ENCODE measurements around the gene C11orf86.

Gene C11orf86

DNA sequence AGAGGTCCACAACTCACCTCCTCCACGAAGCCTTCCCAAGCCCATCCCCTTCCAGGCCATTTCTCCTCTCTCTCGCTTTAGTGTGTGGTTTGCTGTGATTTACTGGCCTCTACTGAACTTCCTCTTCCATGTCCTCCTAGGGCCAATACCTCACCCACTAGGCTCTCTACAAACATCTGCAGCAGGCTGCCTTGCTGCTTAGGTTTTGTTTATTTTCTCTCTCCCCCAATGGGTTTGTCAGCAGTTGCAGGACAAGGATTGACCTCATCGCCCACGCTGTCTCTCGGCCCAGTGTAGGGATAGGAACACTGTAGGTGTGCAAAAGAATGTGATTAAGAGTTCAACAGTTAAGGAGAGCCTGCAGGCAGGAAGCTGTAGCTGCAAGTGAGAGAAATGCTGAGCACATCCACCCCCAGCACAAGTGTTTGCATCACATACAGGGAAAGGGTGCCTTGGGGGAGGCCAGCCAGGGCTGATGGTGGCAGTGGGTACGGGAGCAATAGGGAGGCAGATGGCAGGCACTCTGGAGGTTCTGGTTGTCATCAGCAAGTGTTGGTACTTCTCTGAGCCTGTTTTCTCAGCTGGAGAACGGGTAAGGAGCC is 18.3 kb upstream of the C11orf86 start:
- Histone ChIP-seq H3K79me2 (ENCODE audit: insufficient read depth, low read length) (no peaks in the 10 kb centered on the region), H3F3A (ENCODE audit: insufficient read depth, low read length) (no peaks in the 10 kb centered on the region), H3K36me3 (ENCODE audit: insufficient read depth, low read length) (no peaks in the 10 kb centered on the region), H3K9me3 (ENCODE audit: low read length) (no peaks in the 10 kb centered on the region), H2AFZ (ENCODE audit: low read length) (no peak overlapping the region), H3K4me2 (ENCODE audit: low read length) (no peak overlapping the region), H4K20me1 (ENCODE audit: insufficient read depth, low read length) (no peaks in the 10 kb centered on the region), H3K4me1 (ENCODE audit: insufficient read depth, low read length, severe bottlenecking) (no peaks in the 10 kb centered on the region), H3K27me3 (ENCODE audit: insufficient read depth, low read length) (no peaks in the 10 kb centered on the region), H3K4me3 (ENCODE audit: low read depth, low read length, poor library complexity, severe bottlenecking) (no peak overlapping the region), H3K9me2 (ENCODE audit: low read depth, low read length) (no peaks in the 10 kb centered on the region), H3K9ac (ENCODE audit: low read length) (no peak overlapping the region), H3K27ac (ENCODE audit: low read depth, low read length, poor library complexity, severe bottlenecking) (no peak overlapping the region)
- TF ChIP-seq, protein P1, sequence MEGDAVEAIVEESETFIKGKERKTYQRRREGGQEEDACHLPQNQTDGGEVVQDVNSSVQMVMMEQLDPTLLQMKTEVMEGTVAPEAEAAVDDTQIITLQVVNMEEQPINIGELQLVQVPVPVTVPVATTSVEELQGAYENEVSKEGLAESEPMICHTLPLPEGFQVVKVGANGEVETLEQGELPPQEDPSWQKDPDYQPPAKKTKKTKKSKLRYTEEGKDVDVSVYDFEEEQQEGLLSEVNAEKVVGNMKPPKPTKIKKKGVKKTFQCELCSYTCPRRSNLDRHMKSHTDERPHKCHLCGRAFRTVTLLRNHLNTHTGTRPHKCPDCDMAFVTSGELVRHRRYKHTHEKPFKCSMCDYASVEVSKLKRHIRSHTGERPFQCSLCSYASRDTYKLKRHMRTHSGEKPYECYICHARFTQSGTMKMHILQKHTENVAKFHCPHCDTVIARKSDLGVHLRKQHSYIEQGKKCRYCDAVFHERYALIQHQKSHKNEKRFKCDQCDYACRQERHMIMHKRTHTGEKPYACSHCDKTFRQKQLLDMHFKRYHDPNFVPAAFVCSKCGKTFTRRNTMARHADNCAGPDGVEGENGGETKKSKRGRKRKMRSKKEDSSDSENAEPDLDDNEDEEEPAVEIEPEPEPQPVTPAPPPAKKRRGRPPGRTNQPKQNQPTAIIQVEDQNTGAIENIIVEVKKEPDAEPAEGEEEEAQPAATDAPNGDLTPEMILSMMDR (IDR thresholded peaks at IDR 0.05; ENCODE audit: low read length) = no peak
- TF ChIP-seq EZH2 (IDR thresholded peaks at IDR 0.05; ENCODE audit: borderline replicate concordance, low read length) = no peak

DNA sequence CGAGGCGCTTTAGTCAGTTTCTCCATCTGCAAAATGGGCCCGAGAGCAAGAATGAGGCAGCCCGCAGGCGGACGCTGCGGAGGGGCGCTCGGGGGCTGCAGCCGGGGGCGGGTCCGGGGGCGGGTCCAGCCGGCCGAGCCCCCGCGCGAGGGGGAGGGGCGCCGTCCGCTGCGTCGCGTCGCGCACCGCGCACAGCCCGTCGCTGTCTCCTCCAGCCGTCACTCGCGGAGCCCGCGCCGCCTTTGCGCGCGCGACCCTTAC is 17.2 kb upstream of the C11orf86 start:
- Histone ChIP-seq H3K4me2 (ENCODE audit: low read length) (no peak overlapping the region), H3K79me2 (ENCODE audit: insufficient read depth, low read length) (no peaks in the 10 kb centered on the region), H3F3A (ENCODE audit: insufficient read depth, low read length) (no peaks in the 10 kb centered on the region), H3K27ac (ENCODE audit: low read depth, low read length, poor library complexity, severe bottlenecking) (no peak overlapping the region), H3K9ac (ENCODE audit: low read length) (no peak overlapping the region), H3K27me3 (ENCODE audit: insufficient read depth, low read length) (0 out of 2 replicates have a peak, but pooled peaks cover under 1% of the 10 kb centered on the region), H3K36me3 (ENCODE audit: insufficient read depth, low read length) (no peaks in the 10 kb centered on the region), H4K20me1 (ENCODE audit: insufficient read depth, low read length) (no peaks in the 10 kb centered on the region), H3K9me3 (ENCODE audit: low read length) (no peaks in the 10 kb centered on the region), H2AFZ (ENCODE audit: low read length) (no peak overlapping the region), H3K9me2 (ENCODE audit: low read depth, low read length) (no peaks in the 10 kb centered on the region), H3K4me1 (ENCODE audit: insufficient read depth, low read length, severe bottlenecking) (no peaks in the 10 kb centered on the region), H3K4me3 (ENCODE audit: low read depth, low read length, poor library complexity, severe bottlenecking) (no peak overlapping the region)
- TF ChIP-seq, protein P1 (IDR thresholded peaks at IDR 0.05; ENCODE audit: low read length) = no peak
- no peak for TF ChIP-seq EZH2 (IDR thresholded peaks at IDR 0.05; ENCODE audit: borderline replicate concordance, low read length)

DNA sequence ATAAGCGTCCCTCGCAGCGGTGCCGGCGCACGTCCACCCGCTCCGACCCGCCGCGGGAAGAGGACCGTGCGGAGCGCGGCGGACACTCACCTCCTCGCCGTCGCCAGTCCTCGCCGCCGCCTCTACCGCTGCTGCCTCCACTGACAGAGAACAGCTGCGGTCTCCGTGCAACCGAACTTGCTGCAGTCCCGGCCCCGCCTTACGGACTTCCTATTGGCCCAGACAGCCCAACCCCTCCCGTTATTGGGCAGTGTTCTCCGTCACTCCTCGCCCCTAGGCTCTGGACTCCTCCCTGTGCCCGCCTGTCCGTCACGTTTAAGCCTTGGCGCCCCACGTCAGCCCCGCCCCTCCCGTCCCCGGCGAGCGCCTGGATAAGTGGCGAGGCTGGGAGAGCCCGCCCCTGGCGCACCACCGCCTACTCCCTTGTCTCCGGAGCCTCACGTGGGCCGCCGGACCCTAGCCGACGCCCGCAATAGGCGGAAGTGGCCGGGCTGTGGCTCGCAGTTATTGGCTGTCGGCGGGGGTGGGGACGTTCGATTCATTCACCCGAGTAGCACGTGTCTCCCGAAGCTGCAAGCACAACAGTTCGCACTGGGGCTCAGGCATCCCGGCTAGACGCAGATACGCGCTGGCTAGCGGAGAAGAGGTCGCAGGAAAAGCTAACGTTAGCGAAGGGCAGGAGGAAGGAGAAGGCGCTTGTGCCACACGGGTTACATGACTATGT is 16.7 kb upstream of the C11orf86 start, which contains the start of gene PC:
TSS of gene PC (minus strand) at position 152 of the 724 bp plus-strand sequence. CDS start 86,224 bp downstream, outside the sequence.
- Histone ChIP-seq H3K27ac (ENCODE audit: low read depth, low read length, poor library complexity, severe bottlenecking) (no peak within 1 kb of the TSS), H4K20me1 (ENCODE audit: insufficient read depth, low read length) (no peaks in the 10 kb centered on the region), H3K9me3 (ENCODE audit: low read length) (no peaks in the 10 kb centered on the region), H3K79me2 (ENCODE audit: insufficient read depth, low read length) (no peaks in the 10 kb centered on the region), H3K4me2 (ENCODE audit: low read length) (no peak within 1 kb of the TSS), H3K36me3 (ENCODE audit: insufficient read depth, low read length) (no peaks in the 10 kb centered on the region), H2AFZ (ENCODE audit: low read length) (no peak within 1 kb of the TSS), H3K9me2 (ENCODE audit: low read depth, low read length) (no peaks in the 10 kb centered on the region), H3F3A (ENCODE audit: insufficient read depth, low read length) (no peaks in the 10 kb centered on the region), H3K4me1 (ENCODE audit: insufficient read depth, low read length, severe bottlenecking) (no peaks in the 10 kb centered on the region), H3K4me3 (ENCODE audit: low read depth, low read length, poor library complexity, severe bottlenecking) (no peak within 1 kb of the TSS), H3K9ac (ENCODE audit: low read length) (no peak within 1 kb of the TSS), H3K27me3 (ENCODE audit: insufficient read depth, low read length) (0 out of 2 replicates have a peak, but pooled peaks cover 4% of the 10 kb centered on the region)
- no peak for TF ChIP-seq EZH2 (IDR thresholded peaks at IDR 0.05; ENCODE audit: borderline replicate concordance, low read length)
- TF ChIP-seq, protein P1 (IDR thresholded peaks at IDR 0.05; ENCODE audit: low read length) = no peak

Measured in OCI-LY1 (cell line).